Neural cell (in vitro differentiated cells): ENCODE measurements around the gene LPAR3. TPM values are rescaled to one million over a fixed set of nuclear protein-coding genes. Genes with fewer than 3 reads are reported as not detected.

Experiments
- H2AFZ ChIP-seq: fragments of 200-600, 300-800 bp; sonication (generic), shearing (Covaris generic); 2 replicates; pipeline ENCODE4 v1.6.0; 2014; ENCODE audit warnings: low read depth, mild to moderate bottlenecking, antibody characterized with exemption, low read length, moderate library complexity
- H3F3A ChIP-seq: fragments of 200-600 bp; shearing (Covaris generic); 2 replicates; pipeline ENCODE4 v1.6.1; 2016; ENCODE audit warnings: mild to moderate bottlenecking, moderate library complexity, mixed read lengths, antibody characterized with exemption, low read length; ENCODE audit not compliant: insufficient read depth, poor library complexity, severe bottlenecking
- H3K27ac ChIP-seq: fragments of 200-600, 300-800 bp; sonication (generic), shearing (Covaris generic); 2 replicates; pipeline ENCODE4 v1.5.1; 2014; ENCODE audit warnings: mild to moderate bottlenecking, low read length, moderate library complexity
- H3K27me3 ChIP-seq: fragments of 300-800, 200-600 bp; sonication (generic), shearing (Covaris generic); 2 replicates; pipeline ENCODE4 v1.6.0; 2014; ENCODE audit warnings: mild to moderate bottlenecking, low read depth, low read length, moderate library complexity; ENCODE audit not compliant: insufficient read depth
- H3K36me3 ChIP-seq: fragments of 300-800, 200-600 bp; sonication (generic), shearing (Covaris generic); 2 replicates; pipeline ENCODE4 v1.5.1; 2014; ENCODE audit warnings: mild to moderate bottlenecking, antibody characterized with exemption, low read length, moderate library complexity; ENCODE audit not compliant: insufficient read depth
- H3K4me2 ChIP-seq: fragments of 300-800, 200-600 bp; sonication (generic), shearing (Covaris generic); 2 replicates; pipeline ENCODE4 v1.6.0; 2014; ENCODE audit warnings: mild to moderate bottlenecking, low read length
- H3K4me3 ChIP-seq: fragments of 300-800, 200-600 bp; sonication (generic), shearing (Covaris generic); 2 replicates; pipeline ENCODE4 v1.5.1; 2014; ENCODE audit warnings: mild to moderate bottlenecking, low read length, moderate library complexity
- H3K79me2 ChIP-seq: fragments of 200-600 bp; shearing (Covaris generic); replicated peaks from 2 replicates; pipeline ENCODE4 v1.6.0; 2014; ENCODE audit warnings: mild to moderate bottlenecking, low read length, moderate library complexity; ENCODE audit not compliant: insufficient read depth
- H3K9ac ChIP-seq: fragments of 300-800, 200-600 bp; sonication (generic), shearing (Covaris generic); 2 replicates; pipeline ENCODE4 v1.6.1; 2016; ENCODE audit warnings: mild to moderate bottlenecking, low read length, mixed read lengths
- H3K9me2 ChIP-seq: fragments of 200-600 bp; shearing (Covaris generic); 2 replicates; pipeline ENCODE4 v1.6.1; 2016; ENCODE audit warnings: mild to moderate bottlenecking, low read length, mixed read lengths; ENCODE audit not compliant: insufficient read depth
- H3K9me3 ChIP-seq: fragments of 200-600, 300-800 bp; sonication (generic), shearing (Covaris generic); 2 replicates; pipeline ENCODE4 v1.6.1; 2016; ENCODE audit warnings: mild to moderate bottlenecking, mixed run types, low read length, moderate library complexity, mixed read lengths
- H4K20me1 ChIP-seq: fragments of 200-600 bp; shearing (Covaris generic); 2 replicates; pipeline ENCODE4 v1.6.1; 2016; ENCODE audit warnings: mild to moderate bottlenecking, mixed run types; ENCODE audit not compliant: insufficient read depth
- EP300 ChIP-seq: fragments of 450-650 bp; conservative IDR thresholded peaks from 2 replicates; pipeline ENCODE4 v1.6.1; 2014; ENCODE audit warnings: antibody characterized with exemption, mild to moderate bottlenecking, moderate library complexity; ENCODE audit not compliant: poor library complexity, severe bottlenecking
- EZH2 ChIP-seq: fragments of 200-600, 300-800 bp; shearing (Covaris generic), sonication (generic); IDR thresholded peaks from 2 replicates; pipeline ENCODE4 v1.6.1; 2014; ENCODE audit warnings: antibody characterized with exemption, low read length, borderline replicate concordance, mild to moderate bottlenecking; ENCODE audit not compliant: insufficient read depth, poor library complexity, severe bottlenecking
- MXI1 ChIP-seq: fragments of 450-650 bp; conservative IDR thresholded peaks from 2 replicates; pipeline ENCODE4 v1.6.1; 2014; ENCODE audit warnings: antibody characterized with exemption, mild to moderate bottlenecking; ENCODE audit not compliant: poor library complexity, severe bottlenecking
- POLR2AphosphoS5 ChIP-seq: IDR thresholded peaks from 2 replicates; pipeline ENCODE4 v1.6.1; 2012
- RAD21 ChIP-seq: fragments of 450-650 bp; conservative IDR thresholded peaks from 2 replicates; pipeline ENCODE4 v1.6.1; 2014; ENCODE audit warnings: antibody characterized with exemption, mild to moderate bottlenecking, moderate library complexity
- SMC3 ChIP-seq: fragments of 450-650 bp; conservative IDR thresholded peaks from 2 replicates; pipeline ENCODE4 v1.6.1; 2014; ENCODE audit warnings: antibody characterized with exemption, mild to moderate bottlenecking, moderate library complexity; ENCODE audit not compliant: poor library complexity
- TAF1 ChIP-seq: IDR thresholded peaks from 2 replicates; pipeline ENCODE4 v1.6.1; 2012; ENCODE audit warnings: low read depth
- polyA plus RNA-seq: library from polyadenylated mRNA; depleted of rRNA; stranded (reverse); fragments of >200 nt; gene quantifications from 2 replicates; pipeline ENCODE4 v1.2.3, GENCODE V29; 2014
- TF ChIP-seq, protein P1 (sequence below): IDR thresholded peaks from 2 replicates; pipeline ENCODE4 v1.6.1; 2012; ENCODE audit warnings: borderline replicate concordance
- TF ChIP-seq, protein P2 (sequence below): fragments of 450-650 bp; IDR thresholded peaks from 2 replicates; pipeline ENCODE4 v1.5.1; 2014; ENCODE audit warnings: antibody characterized with exemption, mild to moderate bottlenecking, moderate library complexity; ENCODE audit not compliant: poor library complexity, severe bottlenecking

The LPAR3 gene
- polyA plus RNA-seq, 1 donor from 2014 or later = not detected

DNA sequence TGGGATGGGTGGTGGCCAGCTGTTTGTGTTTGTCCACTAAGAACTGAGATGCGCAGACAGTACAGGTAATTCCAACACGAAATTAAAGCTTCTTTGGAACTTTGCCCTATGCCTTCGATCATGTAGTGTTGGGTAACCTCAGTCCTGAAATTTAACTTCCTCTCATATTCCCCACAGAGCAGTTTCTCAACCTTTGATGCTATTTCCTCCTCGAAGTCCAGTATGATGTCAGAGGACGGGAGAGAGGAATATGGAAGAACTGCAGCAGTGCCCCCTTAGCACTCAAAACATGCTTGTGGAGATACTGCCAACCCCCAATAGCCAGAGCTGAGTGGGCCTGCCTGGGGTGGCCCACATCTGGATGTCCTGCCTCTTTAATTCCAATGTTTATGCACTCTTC lies 3.6 kb downstream of the LPAR3 start:
- no peak overlapping the region for H3K9ac ChIP-seq
- peaks cover 37% of the 10 kb centered on the region for H3K27me3 ChIP-seq
- H3K4me2 ChIP-seq = no peak overlapping the region
- no peaks in the 10 kb centered on the region for H3K9me2 ChIP-seq
- H4K20me1 ChIP-seq = no peaks in the 10 kb centered on the region
- H3K36me3 ChIP-seq = no peaks in the 10 kb centered on the region
- TF ChIP-seq SMC3 (no peak), EZH2 (no peak)
- H3F3A ChIP-seq = no peaks in the 10 kb centered on the region
- no peak overlapping the region for H2AFZ ChIP-seq
- no peak overlapping the region for H3K27ac ChIP-seq
- no peaks in the 10 kb centered on the region for H3K79me2 ChIP-seq
- no peak overlapping the region for H3K4me3 ChIP-seq
- no peaks in the 10 kb centered on the region for H3K9me3 ChIP-seq

DNA sequence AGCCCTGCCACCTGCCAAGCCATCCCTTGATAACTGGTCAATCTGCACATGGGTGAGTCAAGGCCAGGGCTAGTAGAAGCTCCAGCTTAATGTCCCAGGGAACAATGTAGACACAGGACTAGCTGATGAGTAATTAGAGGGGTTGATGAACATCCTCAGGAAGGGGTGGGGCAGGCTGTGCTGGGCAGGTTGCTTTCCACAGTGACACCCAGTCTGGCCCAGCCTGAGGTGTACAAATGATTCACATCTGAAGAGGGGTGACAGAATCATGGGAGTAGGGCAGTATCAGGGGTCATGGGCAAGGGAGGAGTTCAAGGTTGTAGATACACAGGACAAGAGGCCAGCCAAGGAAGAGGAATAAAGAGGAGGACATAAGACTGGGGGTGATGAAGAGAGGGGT lies 4.3 kb downstream of the LPAR3 start:
- peaks cover 31% of the 10 kb centered on the region for H3K27me3 ChIP-seq
- no peaks in the 10 kb centered on the region for H4K20me1 ChIP-seq
- H3K79me2 ChIP-seq = no peaks in the 10 kb centered on the region
- TF ChIP-seq, protein P1, sequence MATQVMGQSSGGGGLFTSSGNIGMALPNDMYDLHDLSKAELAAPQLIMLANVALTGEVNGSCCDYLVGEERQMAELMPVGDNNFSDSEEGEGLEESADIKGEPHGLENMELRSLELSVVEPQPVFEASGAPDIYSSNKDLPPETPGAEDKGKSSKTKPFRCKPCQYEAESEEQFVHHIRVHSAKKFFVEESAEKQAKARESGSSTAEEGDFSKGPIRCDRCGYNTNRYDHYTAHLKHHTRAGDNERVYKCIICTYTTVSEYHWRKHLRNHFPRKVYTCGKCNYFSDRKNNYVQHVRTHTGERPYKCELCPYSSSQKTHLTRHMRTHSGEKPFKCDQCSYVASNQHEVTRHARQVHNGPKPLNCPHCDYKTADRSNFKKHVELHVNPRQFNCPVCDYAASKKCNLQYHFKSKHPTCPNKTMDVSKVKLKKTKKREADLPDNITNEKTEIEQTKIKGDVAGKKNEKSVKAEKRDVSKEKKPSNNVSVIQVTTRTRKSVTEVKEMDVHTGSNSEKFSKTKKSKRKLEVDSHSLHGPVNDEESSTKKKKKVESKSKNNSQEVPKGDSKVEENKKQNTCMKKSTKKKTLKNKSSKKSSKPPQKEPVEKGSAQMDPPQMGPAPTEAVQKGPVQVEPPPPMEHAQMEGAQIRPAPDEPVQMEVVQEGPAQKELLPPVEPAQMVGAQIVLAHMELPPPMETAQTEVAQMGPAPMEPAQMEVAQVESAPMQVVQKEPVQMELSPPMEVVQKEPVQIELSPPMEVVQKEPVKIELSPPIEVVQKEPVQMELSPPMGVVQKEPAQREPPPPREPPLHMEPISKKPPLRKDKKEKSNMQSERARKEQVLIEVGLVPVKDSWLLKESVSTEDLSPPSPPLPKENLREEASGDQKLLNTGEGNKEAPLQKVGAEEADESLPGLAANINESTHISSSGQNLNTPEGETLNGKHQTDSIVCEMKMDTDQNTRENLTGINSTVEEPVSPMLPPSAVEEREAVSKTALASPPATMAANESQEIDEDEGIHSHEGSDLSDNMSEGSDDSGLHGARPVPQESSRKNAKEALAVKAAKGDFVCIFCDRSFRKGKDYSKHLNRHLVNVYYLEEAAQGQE = no peak
- no peak for TF ChIP-seq RAD21
- no peak for TF ChIP-seq EP300
- no peak for TF ChIP-seq MXI1
- TF ChIP-seq TAF1 = no peak
- TF ChIP-seq POLR2AphosphoS5 = no peak
- TF ChIP-seq SMC3 = no peak
- no peak for TF ChIP-seq EZH2
- TF ChIP-seq, protein P2, sequence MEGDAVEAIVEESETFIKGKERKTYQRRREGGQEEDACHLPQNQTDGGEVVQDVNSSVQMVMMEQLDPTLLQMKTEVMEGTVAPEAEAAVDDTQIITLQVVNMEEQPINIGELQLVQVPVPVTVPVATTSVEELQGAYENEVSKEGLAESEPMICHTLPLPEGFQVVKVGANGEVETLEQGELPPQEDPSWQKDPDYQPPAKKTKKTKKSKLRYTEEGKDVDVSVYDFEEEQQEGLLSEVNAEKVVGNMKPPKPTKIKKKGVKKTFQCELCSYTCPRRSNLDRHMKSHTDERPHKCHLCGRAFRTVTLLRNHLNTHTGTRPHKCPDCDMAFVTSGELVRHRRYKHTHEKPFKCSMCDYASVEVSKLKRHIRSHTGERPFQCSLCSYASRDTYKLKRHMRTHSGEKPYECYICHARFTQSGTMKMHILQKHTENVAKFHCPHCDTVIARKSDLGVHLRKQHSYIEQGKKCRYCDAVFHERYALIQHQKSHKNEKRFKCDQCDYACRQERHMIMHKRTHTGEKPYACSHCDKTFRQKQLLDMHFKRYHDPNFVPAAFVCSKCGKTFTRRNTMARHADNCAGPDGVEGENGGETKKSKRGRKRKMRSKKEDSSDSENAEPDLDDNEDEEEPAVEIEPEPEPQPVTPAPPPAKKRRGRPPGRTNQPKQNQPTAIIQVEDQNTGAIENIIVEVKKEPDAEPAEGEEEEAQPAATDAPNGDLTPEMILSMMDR = no peak
- H3K4me2 ChIP-seq = no peak overlapping the region
- no peak overlapping the region for H3K4me3 ChIP-seq
- H3K9ac ChIP-seq = no peak overlapping the region
- no peak overlapping the region for H2AFZ ChIP-seq
- no peaks in the 10 kb centered on the region for H3K36me3 ChIP-seq
- no peaks in the 10 kb centered on the region for H3K9me3 ChIP-seq
- H3K9me2 ChIP-seq = no peaks in the 10 kb centered on the region
- H3K27ac ChIP-seq = no peak overlapping the region
- H3F3A ChIP-seq = no peaks in the 10 kb centered on the region
